ENCODE data around the gene EDAR.
A peak's percentile ranks its signal among the peaks of the same experiment; 100 is the strongest.

The EDAR gene

GRCh38 chr2:109001201-109001600 is 12.2 kb upstream of the EDAR start:
- no peak for DNase-seq (ENCODE audit: low read depth)

GRCh38 chr2:109000738-109001137 is 11.7 kb upstream of the EDAR start:
- DNase-seq (ENCODE audit: low read depth) = no peak

GRCh38 chr2:108998911-108999310 is 9.9 kb upstream of the EDAR start:
- no peak for DNase-seq (ENCODE audit: low read depth)

- DNase-seq (ENCODE audit: low read depth) = no peak
These were observed 5.2 kb upstream of the EDAR start for GRCh38 chr2:108994178-108994577.

GRCh38 chr2:108993095-108993937 is 4.3 kb upstream of the EDAR start:
- DNase-seq (ENCODE audit: low read depth) = no peak

- no peak for DNase-seq (ENCODE audit: low read depth)
These were observed 784 bp downstream of the EDAR start for GRCh38 chr2:108988076-108988795.

- DNase-seq (ENCODE audit: low read depth) = peak; percentile 26
These were observed 2.0 kb downstream of the EDAR start for GRCh38 chr2:108986916-108987510.

DNA sequence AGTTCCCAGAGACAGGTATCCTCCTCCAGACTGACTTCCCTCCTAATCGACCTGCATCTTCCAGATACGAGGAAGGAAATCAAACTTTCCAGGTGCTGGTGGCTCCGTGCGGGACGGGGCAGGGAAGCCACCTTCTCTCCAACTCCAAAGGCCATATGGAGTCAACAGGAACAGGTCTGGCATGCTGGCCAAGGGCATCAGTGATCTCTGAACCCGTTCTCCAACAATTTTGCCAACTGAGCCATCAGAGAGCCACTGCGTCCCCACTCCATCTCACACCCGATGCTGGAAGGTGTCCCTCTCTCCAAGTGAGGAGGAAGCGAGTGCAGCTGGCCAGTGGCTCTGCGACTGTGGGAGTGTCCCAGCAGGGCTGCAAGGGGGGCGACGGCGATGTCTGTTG is 5.4 kb downstream of the EDAR start:
- DNase-seq (ENCODE audit: low read depth) = no peak

GRCh38 chr2:108983061-108983460 is 6.0 kb downstream of the EDAR start:
- no peak for DNase-seq (ENCODE audit: low read depth)

DNA sequence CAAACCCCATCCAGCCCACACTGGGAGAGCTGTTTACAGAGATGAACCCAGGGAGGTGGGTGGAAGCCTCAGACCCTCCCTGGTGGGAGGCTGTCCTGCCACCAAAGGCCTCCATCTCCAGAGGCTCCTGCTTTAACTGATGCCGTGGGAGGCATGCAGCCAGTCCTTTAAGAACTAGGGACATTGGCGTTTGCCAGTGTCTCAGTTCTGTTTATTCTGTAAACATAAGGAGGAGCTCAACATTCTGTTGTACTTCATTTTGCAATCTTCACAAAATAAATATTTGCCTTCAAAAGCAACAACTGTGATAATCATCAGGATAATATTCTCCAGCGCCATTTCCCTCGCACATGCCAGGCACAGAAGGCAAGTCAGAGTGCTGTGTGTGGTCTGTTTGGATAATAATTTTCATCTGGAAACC is 6.8 kb downstream of the EDAR start:
- DNase-seq (ENCODE audit: low read depth) = no peak

DNA sequence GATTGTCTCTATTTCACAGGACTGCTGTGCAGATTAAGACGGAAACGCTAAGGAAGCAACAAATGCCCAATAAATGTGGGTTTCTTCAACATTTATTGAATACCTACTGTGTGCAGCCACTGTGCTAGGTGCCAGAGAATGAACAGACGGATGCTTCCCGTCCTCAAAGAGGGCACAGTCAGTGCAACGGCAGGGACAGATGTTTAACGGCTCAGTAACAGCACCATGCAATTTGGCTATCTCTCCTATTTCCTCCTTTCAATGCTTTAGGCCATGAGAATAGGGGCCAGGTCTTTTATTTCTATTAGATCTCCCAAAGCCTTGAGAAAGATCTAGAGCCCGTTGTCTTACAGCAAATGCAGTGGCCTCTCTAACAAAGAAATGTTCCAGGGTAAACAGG is 7.2 kb downstream of the EDAR start:
- DNase-seq (ENCODE audit: low read depth) = no peak

DNA sequence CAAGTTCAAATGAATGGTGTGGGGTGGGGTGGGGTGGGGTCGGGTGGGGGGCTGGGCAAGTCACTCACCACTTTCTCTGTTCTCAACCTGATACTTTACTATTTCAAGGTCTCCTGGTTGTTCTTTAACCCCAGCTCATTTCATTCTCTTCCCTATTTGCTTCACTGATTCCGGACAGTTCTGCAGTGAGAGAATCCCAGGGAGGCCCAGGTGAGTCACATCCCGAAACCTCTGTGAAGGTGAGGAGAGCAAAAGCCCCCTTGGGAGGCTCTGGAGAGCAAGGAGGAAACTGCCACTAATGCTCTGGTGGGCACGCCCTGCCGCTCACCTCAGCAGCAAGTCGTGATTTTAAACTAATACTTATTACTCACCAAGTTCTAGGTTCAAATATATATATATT is 8.9 kb downstream of the EDAR start:
- DNase-seq (ENCODE audit: low read depth) = no peak

DNA sequence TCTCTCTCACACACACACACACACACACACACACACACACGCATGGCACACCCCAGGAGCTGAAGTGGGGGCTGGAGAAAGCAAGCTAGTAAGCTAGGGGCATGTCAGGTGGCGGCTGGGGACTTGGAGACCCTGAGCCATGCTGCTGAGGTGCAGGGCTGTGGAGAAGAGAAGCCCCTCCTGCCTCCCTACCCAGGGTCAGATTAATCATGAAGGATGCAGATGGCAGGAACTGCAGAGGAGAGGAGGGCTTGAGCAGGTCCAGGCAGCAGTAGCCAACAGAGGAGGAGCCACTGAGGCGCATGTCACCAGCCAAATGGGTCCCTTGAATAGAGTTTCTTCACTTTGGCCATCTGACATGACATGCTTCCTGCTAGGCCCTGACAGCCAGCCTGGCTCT is 9.6 kb downstream of the EDAR start:
- no peak for DNase-seq (ENCODE audit: low read depth)

GRCh38 chr2:108978709-108979111 is 10.3 kb downstream of the EDAR start:
- no peak for DNase-seq (ENCODE audit: low read depth)

- no peak for DNase-seq (ENCODE audit: low read depth)
These were observed 13.2 kb downstream of the EDAR start for GRCh38 chr2:108975613-108976435.

DNA sequence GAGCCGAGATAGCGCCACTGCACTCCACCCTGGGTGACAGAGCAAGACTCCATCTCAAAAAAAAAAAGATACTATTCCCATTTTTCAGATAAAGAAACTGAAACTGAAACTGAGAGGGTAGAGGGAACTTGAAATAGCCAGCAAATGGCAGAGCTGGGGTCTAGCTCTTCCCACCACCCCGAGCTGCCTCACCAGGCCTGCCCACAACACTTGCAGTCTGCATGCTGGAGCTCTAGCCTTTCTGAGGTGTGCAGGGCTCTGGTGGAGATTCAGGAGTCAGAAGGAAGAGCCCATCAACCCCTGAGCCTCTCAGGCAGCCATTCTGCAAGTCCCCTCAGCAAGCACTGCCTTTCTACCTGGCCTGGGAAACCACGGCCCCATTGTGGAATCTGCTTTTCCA is 14.3 kb downstream of the EDAR start:
- DNase-seq (ENCODE audit: low read depth) = no peak

DNA sequence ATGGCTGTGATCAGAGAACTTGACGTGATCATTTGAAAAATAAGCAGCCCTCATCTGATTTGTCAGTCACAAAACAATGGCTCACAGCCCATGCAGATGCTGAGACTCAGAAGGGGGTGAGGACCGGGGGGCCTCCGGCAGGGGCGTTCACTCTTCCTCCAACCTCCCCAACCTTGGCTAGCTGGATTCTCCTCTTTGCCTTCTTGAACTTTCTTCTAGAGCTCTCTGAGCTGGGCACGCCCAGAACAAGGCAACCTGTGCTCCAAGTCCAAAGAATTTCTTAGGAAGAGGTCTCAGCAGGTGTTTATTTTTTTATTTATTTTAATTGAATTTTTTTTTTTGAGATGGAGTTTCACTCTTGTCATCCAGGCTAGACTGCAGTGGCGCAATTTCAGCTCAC is 16.4 kb downstream of the EDAR start:
- DNase-seq (ENCODE audit: low read depth) = no peak

DNA sequence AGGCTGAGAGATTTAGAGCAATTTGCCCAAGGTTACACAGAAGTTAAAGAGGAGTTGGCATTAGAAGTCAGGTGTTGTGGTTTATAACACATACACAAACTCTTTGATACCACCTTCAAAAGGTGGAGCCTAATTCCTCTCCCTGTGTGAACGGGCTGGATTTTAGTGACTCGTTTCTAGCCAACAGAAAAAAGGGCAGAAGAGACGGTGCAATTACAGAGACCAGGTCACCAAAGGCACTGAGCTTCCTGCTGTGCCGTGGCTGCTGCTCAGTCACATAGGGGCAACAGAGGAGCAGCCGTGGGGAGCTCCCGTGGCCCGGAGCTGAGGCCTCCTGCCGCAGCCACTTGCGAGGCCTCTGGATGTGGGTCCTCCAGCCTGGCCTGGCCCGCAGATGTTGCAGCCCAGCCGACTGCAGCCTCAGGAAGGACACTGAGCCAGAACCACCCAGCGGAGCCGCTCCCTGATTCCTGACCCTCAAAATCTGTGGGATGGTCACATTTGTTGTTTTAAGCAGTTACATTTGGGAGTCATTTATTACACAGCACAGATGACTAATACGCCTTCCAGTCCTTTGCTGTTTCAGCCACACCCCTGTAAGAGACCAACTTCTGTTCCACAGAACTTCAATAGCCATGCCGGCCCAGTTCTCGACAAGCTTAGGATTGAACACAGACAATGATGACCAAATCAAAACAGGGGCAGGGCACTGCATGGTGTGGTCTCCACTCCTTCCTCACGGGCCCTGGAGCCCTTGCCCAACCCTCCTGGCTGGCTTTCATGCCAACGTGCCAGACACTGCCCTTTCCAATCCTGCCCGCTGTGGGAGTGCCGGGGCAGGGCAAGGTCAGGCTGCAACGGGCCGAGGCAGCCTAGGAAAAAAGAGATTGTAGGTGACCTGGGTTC is 17.1 kb downstream of the EDAR start:
- DNase-seq (ENCODE audit: low read depth) = no peak

DNA sequence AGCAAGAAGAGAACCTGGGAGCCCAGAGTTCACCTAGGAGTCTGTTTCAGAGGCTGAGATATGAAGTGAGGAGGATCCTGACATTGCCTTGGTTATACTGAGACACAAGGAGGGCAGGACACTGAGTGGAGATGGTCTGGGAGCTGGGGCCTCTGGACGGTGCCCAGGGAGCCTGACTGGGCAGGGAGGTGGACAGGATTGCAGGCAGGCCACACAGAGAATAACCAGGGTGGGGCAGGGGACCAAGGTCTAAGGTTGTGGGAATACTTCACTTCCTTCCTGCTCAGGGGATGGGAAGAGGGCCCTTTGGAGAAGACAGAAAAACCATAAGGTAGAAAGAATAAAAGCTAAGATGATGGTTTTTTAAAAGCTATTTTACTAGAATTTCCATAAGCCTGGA is 18.7 kb downstream of the EDAR start:
- DNase-seq (ENCODE audit: low read depth) = no peak

DNA sequence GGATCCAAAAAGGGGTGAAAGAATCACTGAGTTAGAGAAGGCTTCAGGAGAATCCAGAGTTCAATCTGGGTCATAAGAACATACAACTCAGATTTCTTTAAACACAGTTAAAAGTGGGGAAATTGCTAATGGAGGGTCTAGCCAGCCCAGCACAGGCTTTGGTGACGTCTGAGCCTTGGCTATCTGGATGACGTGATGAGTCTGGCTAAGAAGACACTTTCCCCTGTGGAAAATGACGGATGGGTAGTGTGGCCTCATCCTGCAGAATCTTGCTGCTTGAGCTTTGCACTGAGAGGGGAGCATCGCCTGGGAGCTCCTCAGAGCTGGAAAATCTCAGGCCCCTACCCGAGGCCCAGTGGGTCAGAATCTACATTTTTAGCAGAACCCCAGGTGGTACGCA is 19.2 kb downstream of the EDAR start:
- no peak for DNase-seq (ENCODE audit: low read depth)

GRCh38 chr2:108968619-108969018 is 20.4 kb downstream of the EDAR start:
- no peak for DNase-seq (ENCODE audit: low read depth)

Measured in activated T-cell treated with anti-CD3 and anti-CD28 coated beads for 48 hours (primary cell).